H1 (cell line): ENCODE results near the gene HACL1. TPM values are rescaled to one million over a fixed set of nuclear protein-coding genes. Genes with fewer than 3 reads are reported as not detected.
"Not testable (repeated sequence)": the region's sequence is repeated elsewhere in the genome, so short reads cannot be mapped to it uniquely, and the experiment has no call there.

Experiments
- CTCF ChIA-PET: fragments of 300-600 bp; sonication (Branson Sonifier 250); formaldehyde crosslinking; loops from one replicate; lab custom pipeline; 2021; ENCODE audit not compliant: partially characterized antibody; lab: Charles Lee
- POLR2A ChIA-PET: fragments of 300-600 bp; sonication (Branson Sonifier 250); formaldehyde crosslinking; loops from one replicate; lab custom pipeline; 2021; ENCODE audit warnings: inconsistent platforms; ENCODE audit not compliant: partially characterized antibody; lab: Charles Lee
- DNase-seq, 2 experiments: peaks; one replicate each; pipeline versions ENCODE4 v3.0.0 to v3.0.0-alpha.2; 2010 to 2022; ENCODE audit warnings: low spot score in 2 of 2, low read depth in 1 of 2, mixed read lengths in 1 of 2
- FAIRE-seq: peaks from 2 replicates; lab custom pipeline; 2011; peaks lifted over from hg19 to GRCh38; lab: Jason Lieb, UNC
- H2AFZ ChIP-seq: 2 replicates; pipeline ENCODE4 v1.8.1; 2012; ENCODE audit warnings: low read length, inconsistent platforms
- H2AK5ac ChIP-seq: 2 replicates; pipeline ENCODE4 v1.6.1; 2013; ENCODE audit warnings: low read depth, low read length
- H2BK120ac ChIP-seq: replicated peaks from 2 replicates; pipeline ENCODE3; 2013; ENCODE audit warnings: low read depth, low read length, inconsistent platforms
- H2BK12ac ChIP-seq: 2 replicates; pipeline ENCODE4 v1.6.1; 2013; ENCODE audit warnings: low read depth, low read length
- H2BK15ac ChIP-seq: 2 replicates; pipeline ENCODE4 v1.6.1; 2013; ENCODE audit warnings: low read length
- H2BK20ac ChIP-seq: 2 replicates; pipeline ENCODE4 v1.6.1; 2013; ENCODE audit warnings: low read length
- H2BK5ac ChIP-seq: 2 replicates; pipeline ENCODE4 v1.6.1; 2013; ENCODE audit warnings: low read depth, low read length
- H3K14ac ChIP-seq: 2 replicates; pipeline ENCODE4 v1.6.1; 2013; ENCODE audit warnings: inconsistent platforms; ENCODE audit not compliant: insufficient read length
- H3K18ac ChIP-seq: 2 replicates; pipeline ENCODE4 v1.6.1; 2013; ENCODE audit warnings: low read length; ENCODE audit errors: extremely low read depth
- H3K23ac ChIP-seq: 2 replicates; pipeline ENCODE4 v1.6.1; 2013; ENCODE audit warnings: inconsistent platforms; ENCODE audit not compliant: insufficient read length
- H3K23me2 ChIP-seq: 2 replicates; pipeline ENCODE4 v1.6.1; 2013; ENCODE audit warnings: low read depth, low read length
- H3K27ac ChIP-seq: 2 replicates; pipeline ENCODE4 v1.6.1; 2011; ENCODE audit warnings: low read depth, low read length, inconsistent platforms
- H3K27me3 ChIP-seq, 4 experiments: replicated peaks in 1 of 4; 1 replicate in 1 of 4; 2 replicates in 3 of 4; pipeline versions ENCODE4 v1.6.1 to v1.8.1; 2011 to 2013; ENCODE audit warnings: low read length in 3 of 4, mild to moderate bottlenecking in 3 of 4, inconsistent platforms in 2 of 4, mixed read lengths in 2 of 4, moderate library complexity in 1 of 4; ENCODE audit not compliant: control insufficient read depth in 3 of 4, insufficient read depth in 3 of 4; ENCODE audit errors: extremely low read depth in 1 of 4
- H3K36me3 ChIP-seq, 4 experiments: 2 replicates each; pipeline versions ENCODE4 v1.6.1 to v1.8.1; 2011 to 2013; ENCODE audit warnings: mild to moderate bottlenecking in 4 of 4, low read length in 3 of 4, moderate library complexity in 2 of 4, control low read depth in 1 of 4, inconsistent platforms in 1 of 4; ENCODE audit not compliant: insufficient read depth in 4 of 4, control insufficient read depth in 2 of 4
- H3K4ac ChIP-seq: replicated peaks from 2 replicates; pipeline ENCODE3; 2013; ENCODE audit warnings: low read length, low read depth, mixed read lengths, inconsistent platforms; ENCODE audit not compliant: insufficient read length
- H3K4me1 ChIP-seq, 4 experiments: replicated peaks in 1 of 4; 1 replicate in 1 of 4; 2 replicates in 3 of 4; pipeline versions ENCODE4 v1.6.1 to v1.8.1; 2011 to 2013; ENCODE audit warnings: low read length in 3 of 4, inconsistent platforms in 2 of 4, mixed read lengths in 1 of 4; ENCODE audit not compliant: insufficient read depth in 4 of 4, control insufficient read depth in 3 of 4
- H3K4me2 ChIP-seq, 2 experiments: 2 replicates each; pipeline versions ENCODE4 v1.6.1 to v1.8.1; 2011 to 2013; ENCODE audit warnings: low read depth in 2 of 2, low read length in 2 of 2, control low read depth in 1 of 2, inconsistent platforms in 1 of 2, mild to moderate bottlenecking in 1 of 2; ENCODE audit not compliant: insufficient read depth in 1 of 2
- H3K4me3 ChIP-seq, 4 experiments: fragments of 200-600, 300-600 bp in 1 of 4; sonication (generic), shearing (Covaris generic), sonication (Bioruptor Twin) in 1 of 4; 2 replicates each; pipeline versions ENCODE4 v1.5.1 to v1.8.1; 2011 to 2016; ENCODE audit warnings: low read length in 4 of 4, low read depth in 3 of 4, control low read depth in 2 of 4, inconsistent platforms in 2 of 4, mild to moderate bottlenecking in 2 of 4, mixed read lengths in 1 of 4, moderate library complexity in 1 of 4; ENCODE audit not compliant: insufficient read depth in 2 of 4; ENCODE audit errors: extremely low read depth in 1 of 4
- H3K56ac ChIP-seq: replicated peaks from 2 replicates; pipeline ENCODE3; 2013; ENCODE audit warnings: low read depth, mild to moderate bottlenecking, mixed read lengths, low read length, inconsistent platforms; ENCODE audit not compliant: insufficient read length
- H3K79me1 ChIP-seq: 2 replicates; pipeline ENCODE4 v1.6.1; 2013; ENCODE audit warnings: low read depth, low read length, control low read depth
- H3K79me2 ChIP-seq, 2 experiments: 2 replicates each; pipeline versions ENCODE4 v1.6.1 to v1.8.1; 2012 to 2013; ENCODE audit warnings: low read length in 2 of 2, mild to moderate bottlenecking in 2 of 2, inconsistent platforms in 1 of 2; ENCODE audit not compliant: insufficient read depth in 2 of 2, control insufficient read depth in 1 of 2
- H3K9ac ChIP-seq, 4 experiments: replicated peaks in 1 of 4; 1 replicate in 1 of 4; 2 replicates in 3 of 4; pipeline versions ENCODE4 v1.6.1 to v1.8.1; 2011 to 2013; ENCODE audit warnings: low read depth in 3 of 4, low read length in 3 of 4, control low read depth in 2 of 4, mild to moderate bottlenecking in 2 of 4, moderate library complexity in 2 of 4, inconsistent platforms in 1 of 4; ENCODE audit errors: extremely low read depth in 1 of 4
- H3K9me3 ChIP-seq, 2 experiments: 2 replicates each; pipeline versions ENCODE4 v1.6.1 to v1.8.1; 2012 to 2013; ENCODE audit warnings: mild to moderate bottlenecking in 2 of 2, moderate library complexity in 2 of 2, control low read depth in 1 of 2, inconsistent platforms in 1 of 2, low read depth in 1 of 2, low read length in 1 of 2, mixed read lengths in 1 of 2; ENCODE audit not compliant: insufficient read depth in 2 of 2
- H4K20me1 ChIP-seq, 2 experiments: replicated peaks in 1 of 2; 2 replicates each; pipeline versions ENCODE3 to v1.8.1; 2011 to 2013; ENCODE audit warnings: inconsistent platforms in 2 of 2, low read length in 2 of 2, mild to moderate bottlenecking in 1 of 2; ENCODE audit not compliant: insufficient read depth in 2 of 2, control insufficient read depth in 1 of 2
- H4K5ac ChIP-seq: 2 replicates; pipeline ENCODE4 v1.6.1; 2013; ENCODE audit warnings: low read length, low read depth, mixed read lengths, inconsistent platforms; ENCODE audit not compliant: insufficient read length
- H4K8ac ChIP-seq: 2 replicates; pipeline ENCODE4 v1.8.0; 2013; ENCODE audit warnings: mild to moderate bottlenecking, moderate library complexity, low read length, inconsistent platforms; ENCODE audit not compliant: insufficient read depth; ENCODE audit errors: extremely low read depth
- H4K91ac ChIP-seq: replicated peaks from 2 replicates; pipeline ENCODE3; 2013; ENCODE audit warnings: low read length, mixed read lengths, inconsistent platforms; ENCODE audit not compliant: insufficient read length
- WGBS, 2 experiments: shearing (Covaris generic) in 1 of 2; methylation state at CpG; one replicate each; pipeline versions ENCODE4 v1.1.6 to v1.1.7; 2013 to 2015; ENCODE audit warnings: low lambda C conversion rate in 2 of 2, mixed read lengths in 2 of 2, inconsistent platforms in 1 of 2, low coverage in 1 of 2, missing lambda C conversion rate in 1 of 2; ENCODE audit not compliant: insufficient replicate concordance in 2 of 2, insufficient coverage in 1 of 2, insufficient read length in 1 of 2; ENCODE audit errors: extremely low coverage in 1 of 2, missing lambda C conversion rate in 1 of 2; 5-methylcytosine and 5-hydroxymethylcytosine counted together
- polyA plus RNA-seq, 7 experiments: library from polyadenylated mRNA; depleted of rRNA in 3 of 7; stranded (reverse) in 5 of 7; unstranded in 2 of 7; fragments of >200 nt in 5 of 7; fragments of 200-250 nt in 2 of 7; gene quantifications; 1 replicate in 5 of 7; 2 replicates in 1 of 7; 4 replicates in 1 of 7; pipeline versions ENCODE4 v1.2.1 to v1.2.3, GENCODE V29; 2011 to 2013; ENCODE audit warnings: missing spikeins in 2 of 7, mixed read lengths in 2 of 7
- total RNA-seq: library from RNA; stranded (reverse); fragmentation: NEBNext Ultra II Directional; extraction: Animal tissue kit (Norgen Biotek cat#: 25700); gene quantifications from 2 replicates; pipeline ENCODE4 v1.2.1, GENCODE V29; 2021

Gene HACL1
- total and polyA plus RNA-seq, 2 of the 8 experiments (the other 6 are each of a cell fraction or from before 2014, with no cell fraction given): 38.2 to 46.0 TPM

- not testable (repeated sequence) for FAIRE-seq
These were observed 68.8 kb downstream of the HACL1 start for GRCh38 chr3:15532614-15533013.

More at GRCh38 chr3:15532614-15533013, 68.8 kb downstream of the HACL1 start:
- H3K9me3 ChIP-seq, H2BK120ac ChIP-seq, POLR2A ChIA-PET, H3K4me2 ChIP-seq, H2BK15ac ChIP-seq, H3K9ac ChIP-seq, H3K23ac ChIP-seq, H3K4ac ChIP-seq, H4K20me1 ChIP-seq, DNase-seq, H4K8ac ChIP-seq, H3K27ac ChIP-seq, H3K56ac ChIP-seq, H2BK5ac ChIP-seq, H3K23me2 ChIP-seq, H3K18ac ChIP-seq, H4K5ac ChIP-seq, H2AK5ac ChIP-seq, H3K4me1 ChIP-seq, H4K91ac ChIP-seq, H3K79me1 ChIP-seq, H3K36me3 ChIP-seq, H2BK20ac ChIP-seq, H2BK12ac ChIP-seq, H3K79me2 ChIP-seq, H3K14ac ChIP-seq, H2AFZ ChIP-seq, H3K4me3 ChIP-seq, H3K27me3 ChIP-seq: not testable (repeated sequence)
- CTCF ChIA-PET: interaction anchor here (0.7 to 1.2 kb wide), 3 partner anchors 26 to 79 kb away, joined by 3 read pairs; no protein-coding TSS in a partner anchor
- WGBS, 2 experiments: 89% methylated on average over 2 of the region's 2 CpGs; no CpG with 5 or more reads in 1 of the 2 experiments
